HEK293 (cell line): ENCODE results near the gene SH3TC1.

Source experiments
- CTCF ChIP-seq: fragments of 450-650 bp; formaldehyde crosslinking; IDR thresholded peaks from 2 replicates; pipeline ENCODE4 v1.5.1; 2016; ENCODE audit warnings: missing biosample characterization, missing genetic modification characterization
- MZF1 ChIP-seq: fragments of 450-650 bp; formaldehyde crosslinking; IDR thresholded peaks from 2 replicates; pipeline ENCODE4 v1.5.1; 2017; ENCODE audit warnings: missing biosample characterization, missing genetic modification characterization, borderline replicate concordance
- REST ChIP-seq: fragments of 450-650 bp; formaldehyde crosslinking; IDR thresholded peaks from 2 replicates; pipeline ENCODE4 v1.5.1; 2016; ENCODE audit warnings: missing biosample characterization, missing genetic modification characterization
- TCF7L2 ChIP-seq: IDR thresholded peaks from 2 replicates; pipeline ENCODE4 v1.6.1; 2011; ENCODE audit warnings: low read depth, mild to moderate bottlenecking, inconsistent platforms, low read length, moderate library complexity, borderline replicate concordance
- TRIM28 ChIP-seq: IDR thresholded peaks from 2 replicates; pipeline ENCODE4 v1.6.1; 2011; ENCODE audit warnings: low read length, control low read depth, borderline replicate concordance
- ZBTB26 ChIP-seq: fragments of 450-650 bp; formaldehyde crosslinking; optimal IDR thresholded peaks from 2 replicates; pipeline ENCODE3; 2016; ENCODE audit warnings: missing biosample characterization, mild to moderate bottlenecking, missing genetic modification characterization
- ZNF112 ChIP-seq: fragments of 450-650 bp; formaldehyde crosslinking; IDR thresholded peaks from 2 replicates; pipeline ENCODE4 v1.5.0; 2017; ENCODE audit warnings: missing biosample characterization, missing genetic modification characterization
- ZNF341 ChIP-seq: fragments of 450-650 bp; formaldehyde crosslinking; IDR thresholded peaks from 2 replicates; pipeline ENCODE4; 2016; ENCODE audit warnings: low read depth, missing biosample characterization, missing genetic modification characterization
- ZNF560 ChIP-seq: fragments of 450-650 bp; formaldehyde crosslinking; IDR thresholded peaks from 2 replicates; pipeline ENCODE4 v1.5.1; 2017; ENCODE audit warnings: missing biosample characterization, missing genetic modification characterization, borderline replicate concordance
- ZNF777 ChIP-seq: fragments of 450-650 bp; formaldehyde crosslinking; IDR thresholded peaks from 2 replicates; pipeline ENCODE4 v1.5.1; 2017; ENCODE audit warnings: missing biosample characterization, missing genetic modification characterization, borderline replicate concordance
- ZXDB ChIP-seq: fragments of 450-650 bp; formaldehyde crosslinking; IDR thresholded peaks from 2 replicates; pipeline ENCODE4 v1.5.1; 2016; ENCODE audit warnings: missing biosample characterization, missing genetic modification characterization
- TF ChIP-seq, protein P1 (sequence below): fragments of 450-650 bp; formaldehyde crosslinking; IDR thresholded peaks from 2 replicates; pipeline ENCODE4 v1.5.1; 2016; ENCODE audit warnings: missing biosample characterization, missing genetic modification characterization

DNA sequence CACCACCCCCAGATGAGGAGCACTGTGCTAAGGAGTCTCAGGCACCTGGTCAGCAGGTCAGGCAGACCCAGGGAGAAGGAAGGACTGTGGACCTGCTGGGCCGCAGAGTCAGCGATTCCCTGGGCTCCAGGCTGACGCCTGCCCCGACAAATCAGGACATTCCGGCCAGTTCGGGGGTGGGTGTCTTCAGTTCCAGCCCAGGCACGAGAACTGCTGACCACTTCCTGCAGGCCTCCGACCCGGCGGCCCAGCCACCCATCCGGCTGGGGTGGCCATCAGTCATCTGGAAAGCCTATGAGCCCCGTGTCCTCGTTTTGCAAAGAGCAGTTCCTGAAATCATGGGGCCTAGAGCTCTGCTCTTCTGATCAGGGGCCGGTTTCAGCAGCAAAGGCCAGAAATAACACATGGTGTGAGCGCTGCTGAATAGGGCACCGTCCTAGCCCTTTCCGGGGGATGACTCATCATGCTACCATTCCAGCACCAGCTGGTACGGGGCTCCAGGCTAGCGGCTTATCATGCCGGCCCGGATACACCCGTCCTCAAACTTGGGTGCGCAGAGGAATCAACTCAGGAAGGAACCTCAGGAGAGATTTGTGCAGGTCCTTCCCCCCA is 7.8 kb upstream of the SH3TC1 start:
- TF ChIP-seq ZBTB26 (tag by site-specific recombination): no peak
- no peak for TF ChIP-seq ZNF341 (tag by site-specific recombination)
- TF ChIP-seq ZNF560 (tag by site-specific recombination): no peak
- TF ChIP-seq ZNF112: no peak
- no peak for TF ChIP-seq REST
- no peak for TF ChIP-seq CTCF (tag by site-specific recombination)
- no peak for TF ChIP-seq ZNF777 (tag by site-specific recombination)
- TF ChIP-seq ZXDB (tag by site-specific recombination): no peak
- TF ChIP-seq TCF7L2: no peak
- TF ChIP-seq, protein P1, sequence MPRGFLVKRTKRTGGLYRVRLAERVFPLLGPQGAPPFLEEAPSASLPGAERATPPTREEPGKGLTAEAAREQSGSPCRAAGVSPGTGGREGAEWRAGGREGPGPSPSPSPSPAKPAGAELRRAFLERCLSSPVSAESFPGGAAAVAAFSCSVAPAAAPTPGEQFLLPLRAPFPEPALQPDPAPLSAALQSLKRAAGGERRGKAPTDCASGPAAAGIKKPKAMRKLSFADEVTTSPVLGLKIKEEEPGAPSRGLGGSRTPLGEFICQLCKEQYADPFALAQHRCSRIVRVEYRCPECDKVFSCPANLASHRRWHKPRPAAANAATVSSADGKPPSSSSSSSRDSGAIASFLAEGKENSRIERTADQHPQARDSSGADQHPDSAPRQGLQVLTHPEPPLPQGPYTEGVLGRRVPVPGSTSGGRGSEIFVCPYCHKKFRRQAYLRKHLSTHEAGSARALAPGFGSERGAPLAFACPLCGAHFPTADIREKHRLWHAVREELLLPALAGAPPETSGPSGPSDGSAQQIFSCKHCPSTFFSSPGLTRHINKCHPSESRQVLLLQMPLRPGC: no peak
- TF ChIP-seq MZF1 (tag by site-specific recombination): no peak
- TF ChIP-seq TRIM28: no peak
